Stimulated activated CD8-positive, alpha-beta memory T cell treated with anti-CD3 and anti-CD28 coated beads, Interleukin-4, amount 100 ng/mL, for 1 hour (primary cell): Measurements from ENCODE around the gene LAMA3.
"Not testable (repeated sequence)": the region's sequence is repeated elsewhere in the genome, so short reads cannot be mapped to it uniquely, and the experiment has no call there.

Experiments used
- DNase-seq, 2 donors: peaks; one replicate each; pipeline ENCODE4 v3.0.0-alpha.2; 2020; ENCODE audit warnings: low read depth in 2 of 2, low spot score in 1 of 2

Gene LAMA3

DNA sequence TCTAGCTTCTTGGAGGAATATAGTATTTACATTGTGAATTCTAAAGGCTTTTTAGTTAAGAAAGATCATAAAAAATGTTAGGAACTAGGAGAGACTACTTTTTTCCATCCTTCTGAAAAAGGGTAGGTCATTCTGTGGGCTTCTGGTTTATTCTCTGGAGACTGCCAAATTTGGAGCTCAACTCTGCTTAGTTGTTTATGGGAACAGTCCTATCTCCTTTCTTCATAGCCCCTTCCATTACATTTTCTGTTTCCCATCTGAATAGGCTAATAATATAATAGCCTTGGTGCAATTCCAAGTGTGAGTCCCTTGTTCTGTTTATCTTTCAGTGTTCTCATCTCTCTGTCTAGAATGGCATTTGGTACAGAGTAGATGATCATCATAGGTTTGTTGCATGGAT lies 15.6 kb downstream of the LAMA3 start:
- DNase-seq: no peak

GRCh38 chr18:23706971-23707640 lies 17.9 kb downstream of the LAMA3 start:
- no peak for DNase-seq

GRCh38 chr18:23710068-23710527 lies 20.8 kb downstream of the LAMA3 start:
- DNase-seq: no peak

- DNase-seq: no peak
Measured at GRCh38 chr18:23710946-23711345, 21.7 kb downstream of the LAMA3 start.

DNA sequence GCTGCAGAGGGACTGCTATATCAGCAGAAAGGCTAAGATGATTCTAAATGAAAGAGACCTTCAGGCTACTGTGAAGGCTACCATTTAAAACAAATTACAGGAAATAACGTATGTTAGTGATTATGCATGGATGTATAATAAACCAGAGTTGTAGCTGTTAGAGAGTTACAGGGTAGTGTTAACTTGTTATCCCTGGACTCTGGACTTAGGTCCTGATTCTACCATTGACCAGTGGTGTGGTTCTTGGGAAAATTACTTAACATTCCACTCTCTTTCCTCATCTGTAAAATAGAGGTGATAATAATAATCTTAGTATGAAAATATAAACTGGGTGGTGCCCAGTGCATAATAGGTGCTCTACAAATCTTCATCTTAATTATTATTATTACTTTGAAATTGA lies 22.2 kb downstream of the LAMA3 start:
- DNase-seq: no peak

DNA sequence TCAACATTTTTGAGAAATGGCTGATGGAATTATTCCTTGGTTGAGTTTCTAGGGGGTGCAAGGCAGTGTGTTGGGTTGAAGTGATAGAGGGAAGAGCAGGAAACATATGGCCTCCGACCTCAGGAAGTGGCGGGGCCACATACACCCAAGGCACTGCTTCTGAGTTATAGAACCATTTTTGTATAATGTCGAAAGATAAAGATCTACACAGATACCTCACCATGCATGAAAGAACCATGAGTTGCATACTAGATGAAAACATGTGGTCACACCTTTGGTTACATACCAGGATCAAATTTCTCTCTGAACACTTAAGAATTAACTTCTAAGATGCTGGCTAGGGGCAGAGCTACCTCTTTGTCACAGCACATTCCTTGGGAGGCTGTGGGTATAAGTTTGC lies 23.2 kb downstream of the LAMA3 start:
- no peak for DNase-seq

GRCh38 chr18:23714576-23714975 lies 25.3 kb downstream of the LAMA3 start:
- no peak for DNase-seq

DNA sequence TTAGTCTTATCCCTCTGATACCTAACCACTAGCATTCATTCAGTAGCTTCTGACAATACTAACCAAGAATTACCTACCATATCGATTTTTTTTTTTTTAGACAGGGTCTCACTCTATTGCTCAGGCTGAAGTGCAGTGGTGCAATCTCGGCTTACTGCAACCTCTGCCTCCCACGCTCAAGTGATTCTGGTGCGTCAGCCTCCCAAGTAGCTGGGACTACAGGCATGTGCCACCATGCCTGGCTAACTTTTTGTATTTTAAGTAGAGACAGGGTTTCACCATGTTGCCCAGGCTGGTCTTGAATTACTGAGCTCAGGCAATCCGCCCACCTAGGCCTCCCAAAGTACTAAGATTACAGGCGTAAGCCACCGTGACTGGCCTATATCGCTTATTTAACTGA lies 26.8 kb downstream of the LAMA3 start:
- DNase-seq: not testable (repeated sequence)

DNA sequence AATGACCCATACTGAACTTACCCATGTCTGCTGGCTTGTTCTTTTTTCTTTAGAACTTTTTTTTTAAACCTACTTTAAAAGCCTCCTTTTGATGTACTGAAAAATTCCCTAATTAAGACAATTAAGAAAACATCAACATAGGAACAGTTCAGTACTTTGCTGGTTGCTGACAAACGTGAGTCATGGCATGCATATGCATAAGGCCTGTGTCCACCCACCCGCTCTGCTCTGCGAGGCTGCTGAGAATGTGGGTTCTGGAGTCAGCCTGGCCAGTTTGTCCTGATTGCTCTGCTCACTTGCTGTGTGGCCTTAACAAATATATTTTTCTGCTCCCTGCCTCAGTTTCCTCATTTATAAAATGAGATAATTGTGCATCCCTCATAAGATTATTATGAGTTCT lies 27.3 kb downstream of the LAMA3 start:
- no peak for DNase-seq

- DNase-seq: no peak
Measured at GRCh38 chr18:23716966-23717365, 27.7 kb downstream of the LAMA3 start.

DNA sequence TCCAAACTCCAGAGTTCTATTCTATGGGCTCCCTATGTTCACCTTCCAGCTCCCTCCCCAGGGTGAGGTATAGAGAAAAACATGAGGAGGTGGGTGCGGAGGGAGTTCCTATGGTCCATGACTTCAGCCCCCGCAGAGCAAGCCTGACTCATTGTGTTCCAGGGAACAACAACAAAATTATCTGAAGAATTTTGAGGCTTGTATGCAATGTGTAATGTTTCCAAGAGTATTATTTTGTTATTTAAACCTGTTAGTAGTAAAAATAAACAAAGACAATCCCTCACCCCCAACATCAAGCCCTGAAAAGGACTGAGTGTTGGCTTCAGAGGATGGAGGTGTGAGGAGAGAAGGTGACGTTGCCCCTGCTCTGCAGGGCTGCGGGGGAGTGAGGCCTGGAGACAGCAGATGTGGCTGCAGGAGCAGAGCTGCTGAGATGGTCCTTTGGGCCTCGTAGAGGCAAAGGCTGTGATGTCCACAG lies 29.0 kb downstream of the LAMA3 start:
- no peak for DNase-seq

GRCh38 chr18:23718731-23719130 lies 29.5 kb downstream of the LAMA3 start:
- DNase-seq: no peak

- DNase-seq: no peak
Measured at GRCh38 chr18:23719634-23720201, 30.5 kb downstream of the LAMA3 start.

DNA sequence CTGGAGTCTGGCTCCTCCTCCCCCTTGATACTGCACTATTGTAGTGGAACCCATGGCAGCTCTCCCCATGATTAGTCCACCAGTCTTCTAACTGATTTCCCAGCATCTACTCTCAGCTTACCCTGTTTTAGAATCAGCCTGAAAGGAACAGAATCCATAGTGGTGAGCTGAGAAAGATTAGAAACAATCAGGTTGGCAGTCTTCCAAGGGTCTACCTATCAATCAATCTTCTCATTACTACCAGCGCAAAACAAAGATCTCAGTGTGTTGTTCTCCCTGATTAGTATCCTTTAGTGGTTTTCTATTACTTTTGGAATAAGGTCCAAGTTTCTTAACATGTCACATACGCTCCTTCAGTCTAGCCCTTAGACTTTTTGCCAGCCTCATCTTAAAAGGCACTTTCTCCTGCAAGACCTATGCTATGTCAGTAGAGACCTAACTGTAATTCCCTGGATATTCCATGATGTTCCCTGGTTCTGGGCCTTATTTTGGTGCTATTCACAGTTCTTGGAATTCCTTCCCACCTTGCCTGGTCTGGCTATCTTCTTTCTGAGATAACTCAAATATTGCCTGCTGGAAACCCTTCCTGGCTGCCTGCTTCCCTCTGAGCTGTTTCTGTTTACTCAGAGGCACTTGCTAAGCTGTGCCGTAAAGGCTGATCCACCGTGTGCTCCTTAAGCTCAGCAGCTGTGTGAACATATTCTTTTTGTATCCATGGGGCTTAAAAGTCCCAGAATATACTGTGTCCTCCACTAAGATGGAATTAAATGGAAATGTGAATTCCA lies 32.6 kb downstream of the LAMA3 start:
- no peak for DNase-seq

DNA sequence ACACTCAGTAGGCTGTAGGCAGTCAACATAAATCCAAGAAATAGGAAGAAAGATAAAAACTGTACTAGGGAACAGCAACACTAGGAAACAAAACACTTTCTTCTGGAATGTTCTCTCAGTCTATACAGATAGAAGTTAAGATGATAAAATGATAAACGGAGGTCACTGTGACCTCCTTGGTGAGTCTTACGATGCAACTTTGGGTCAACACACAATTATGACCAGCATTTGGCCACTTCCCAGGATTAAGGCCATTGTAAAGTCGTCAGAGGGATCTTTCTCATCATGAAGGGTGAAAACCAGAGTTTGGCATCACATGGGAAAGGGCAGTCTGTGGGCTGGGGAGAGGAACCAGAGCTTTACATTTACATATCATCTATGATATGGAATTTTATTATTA lies 33.4 kb downstream of the LAMA3 start:
- DNase-seq: no peak

GRCh38 chr18:23723121-23723520 lies 33.9 kb downstream of the LAMA3 start:
- DNase-seq: no peak

DNA sequence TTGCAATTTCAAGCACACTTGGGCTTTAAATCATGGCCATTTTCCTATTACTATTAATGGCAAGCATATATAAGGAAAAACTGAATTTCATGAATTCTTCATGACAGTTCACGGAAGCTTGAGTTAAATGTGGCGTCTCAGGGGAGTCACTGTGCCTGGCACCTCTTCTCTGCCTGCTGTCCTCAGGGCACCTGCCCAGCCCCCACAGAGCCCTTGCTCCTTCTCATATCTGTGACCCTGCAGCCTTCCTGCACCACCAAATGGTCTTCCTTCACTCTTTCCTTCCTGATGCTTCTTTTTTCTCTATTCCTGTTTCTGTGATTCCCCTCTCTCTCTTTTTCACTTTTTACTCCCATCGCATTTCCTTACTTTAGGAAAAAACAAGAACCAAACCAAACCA lies 35.4 kb downstream of the LAMA3 start:
- no peak for DNase-seq

DNA sequence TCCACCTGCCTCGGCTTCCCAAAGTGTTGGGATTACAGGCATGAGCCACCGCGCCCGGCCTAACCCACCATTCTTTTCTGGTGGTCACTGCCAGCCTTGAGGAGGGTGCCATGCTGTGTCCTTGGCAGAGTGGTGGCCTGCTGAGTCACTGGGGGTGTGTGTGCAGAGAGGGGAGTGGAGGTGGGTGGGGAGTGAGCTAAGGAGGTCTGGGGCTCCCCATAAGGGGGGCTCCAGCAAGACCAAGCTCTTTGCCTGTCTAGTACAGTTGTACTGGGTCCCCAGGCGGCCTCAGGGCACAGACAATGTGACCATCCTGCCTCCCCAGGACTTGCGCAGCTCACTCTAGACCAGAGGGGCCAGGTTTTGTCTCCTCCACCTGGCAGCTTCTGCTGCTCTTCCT lies 36.1 kb downstream of the LAMA3 start:
- DNase-seq: no peak

DNA sequence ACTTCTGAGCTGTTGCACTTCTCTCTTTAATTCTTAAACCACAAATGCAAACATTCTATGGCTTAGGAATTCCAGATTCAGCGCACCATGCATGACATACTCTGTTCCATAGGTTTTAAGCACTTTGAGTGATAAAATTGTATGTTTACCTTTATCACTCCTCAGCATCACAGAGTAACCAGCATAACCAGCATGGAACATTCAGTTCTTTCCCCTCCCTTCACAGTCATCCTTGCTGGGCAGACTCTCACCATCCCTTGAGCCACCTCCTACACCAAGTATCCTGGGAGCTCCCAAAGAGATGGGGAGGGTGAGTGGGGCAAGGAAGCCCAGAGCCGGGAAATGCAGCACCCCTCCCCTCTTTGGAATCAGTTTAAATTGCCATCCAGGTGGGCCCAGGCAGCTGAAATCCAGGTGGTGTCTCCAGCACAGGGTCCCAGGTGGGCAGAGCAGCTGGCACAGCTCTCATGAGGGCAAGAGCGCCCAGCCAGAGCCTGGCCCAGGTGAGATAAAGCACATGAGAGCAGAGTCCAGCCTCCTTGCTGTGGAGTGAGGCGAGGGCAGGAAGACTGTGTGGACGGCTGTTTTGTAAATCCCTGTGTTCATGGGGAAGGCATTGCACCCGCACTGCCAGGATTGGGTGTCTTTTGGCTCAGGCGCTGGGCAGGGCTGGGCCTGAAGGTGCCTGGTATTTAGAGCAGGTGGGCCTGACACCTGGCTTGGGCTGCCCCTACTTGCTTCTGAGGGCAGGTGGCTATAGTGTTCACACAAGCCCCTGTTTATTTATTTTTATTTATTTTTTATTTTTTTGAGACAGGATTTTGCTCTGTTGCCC lies 36.8 kb downstream of the LAMA3 start:
- no peak for DNase-seq

DNA sequence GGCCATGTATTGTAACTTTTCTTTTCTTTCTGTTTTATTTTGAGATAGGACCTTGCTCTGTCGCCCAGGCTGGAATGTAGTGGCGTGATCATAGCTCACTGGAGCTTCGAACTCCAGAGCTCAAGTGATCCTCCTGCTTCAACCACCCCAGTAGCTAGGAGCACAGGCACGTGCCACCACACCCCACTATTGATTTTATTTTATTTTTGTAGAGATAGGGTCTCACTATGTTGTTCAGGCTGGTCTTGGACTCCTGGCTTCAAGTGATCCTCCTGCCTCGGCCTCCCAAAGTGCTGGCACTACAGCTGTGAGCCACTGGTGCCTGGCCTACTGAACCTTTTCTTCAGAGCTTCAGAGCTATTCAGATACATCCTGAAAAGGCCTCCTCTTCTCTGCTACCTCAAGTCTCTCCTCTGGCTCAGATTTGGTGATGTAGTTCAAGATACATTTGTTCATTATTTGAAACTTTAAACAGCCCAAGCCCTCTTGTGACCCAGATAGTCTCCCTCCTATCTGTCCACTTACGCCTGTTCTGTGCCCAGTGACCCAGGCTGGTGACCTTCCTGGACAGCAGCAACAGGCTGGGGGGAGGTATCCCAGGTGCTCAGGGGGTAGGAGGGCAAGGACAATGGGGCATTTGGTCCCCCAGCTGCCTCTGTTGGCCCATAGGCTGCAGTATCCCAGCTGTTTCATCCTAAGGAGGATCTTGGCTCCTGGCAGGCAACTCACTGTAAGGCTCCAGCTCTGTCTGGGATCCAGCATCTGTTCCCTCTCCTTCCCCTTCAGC lies 38.6 kb downstream of the LAMA3 start:
- no peak for DNase-seq

- DNase-seq: no peak
Measured at GRCh38 chr18:23730857-23731256, 41.6 kb downstream of the LAMA3 start.
